Stromal cell of bone marrow (primary cell): ENCODE measurements around the gene MXRA7.
"Not testable (repeated sequence)": the region's sequence is repeated elsewhere in the genome, so short reads cannot be mapped to it uniquely, and the experiment has no call there.

Source experiments
- DNase-seq: peaks from one replicate; pipeline ENCODE4 v3.0.0-alpha.2; 2012; ENCODE audit warnings: low read depth

MXRA7 gene

GRCh38 chr17:76710863-76711611, at the start of gene MXRA7:
Gene MXRA7 (minus strand): TSS chr17:76710965. CDS start chr17:76710946, 19 bp downstream.
- no peak for DNase-seq

GRCh38 chr17:76758570-76758969, 47.8 kb upstream of the MXRA7 start:
- no peak for DNase-seq

GRCh38 chr17:76757256-76757655, 46.5 kb upstream of the MXRA7 start:
- no peak for DNase-seq

GRCh38 chr17:76755285-76755684, 44.5 kb upstream of the MXRA7 start:
- no peak for DNase-seq

GRCh38 chr17:76753061-76753961, 42.5 kb upstream of the MXRA7 start:
- no peak for DNase-seq

GRCh38 chr17:76752006-76752405, 41.2 kb upstream of the MXRA7 start:
- DNase-seq: no peak

- no peak for DNase-seq
These were observed 40.7 kb upstream of the MXRA7 start for GRCh38 chr17:76751416-76751993.

GRCh38 chr17:76748657-76749056, 37.9 kb upstream of the MXRA7 start:
- DNase-seq: no peak

GRCh38 chr17:76747716-76748363, 37.1 kb upstream of the MXRA7 start:
- DNase-seq: no peak

- not testable (repeated sequence) for DNase-seq
These were observed 35.0 kb upstream of the MXRA7 start for GRCh38 chr17:76745785-76746184.

GRCh38 chr17:76744747-76745146, 34.0 kb upstream of the MXRA7 start:
- no peak for DNase-seq

- DNase-seq: no peak
These were observed 32.2 kb upstream of the MXRA7 start for GRCh38 chr17:76742958-76743357.

GRCh38 chr17:76740329-76741118, 29.8 kb upstream of the MXRA7 start:
- no peak for DNase-seq

GRCh38 chr17:76739568-76740115, 28.9 kb upstream of the MXRA7 start:
- not testable (repeated sequence) for DNase-seq

- no peak for DNase-seq
These were observed 27.7 kb upstream of the MXRA7 start for GRCh38 chr17:76738468-76738850.

GRCh38 chr17:76737676-76738467, 27.1 kb upstream of the MXRA7 start, which contains the start of gene MFSD11:
Gene MFSD11 (plus strand): TSS chr17:76738119. CDS start chr17:76738353, 234 bp downstream.
- peak; percentile 82 for DNase-seq

GRCh38 chr17:76737082-76737675, 26.4 kb upstream of the MXRA7 start, which contains the start of gene SRSF2:
Gene SRSF2 (minus strand): TSS chr17:76737331. CDS start chr17:76737160, 171 bp downstream.
- DNase-seq: peak; percentile 98

- no peak for DNase-seq
These were observed 25.8 kb upstream of the MXRA7 start for GRCh38 chr17:76736349-76737081.
